ENCODE results near the gene PSMB2. TPM values are rescaled to one million over a fixed set of nuclear protein-coding genes. Genes with fewer than 3 reads are reported as not detected.

The PSMB2 gene
- total RNA-seq, 1 donor from 2014 or later = 98.6 TPM

DNA sequence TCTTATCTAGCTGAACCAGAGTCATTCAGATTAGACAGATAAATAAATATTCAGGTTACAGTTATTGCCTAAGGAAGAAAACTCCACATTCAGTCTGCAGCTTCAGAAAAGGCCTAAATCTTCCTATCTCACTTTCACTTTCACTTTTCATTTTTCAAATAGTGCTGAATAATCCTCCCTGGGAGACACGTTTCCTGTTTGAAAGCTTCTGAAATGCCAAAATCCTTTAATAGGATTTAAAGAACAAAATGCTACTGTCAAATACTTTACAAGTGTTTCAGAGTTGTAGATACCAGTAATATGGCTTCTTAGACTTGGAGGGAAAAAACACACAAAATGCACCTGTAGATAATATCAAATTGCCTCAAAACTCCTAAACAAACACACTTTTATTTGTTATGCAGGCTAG lies 3.9 kb downstream of the PSMB2 start:
- TF ChIP-seq, protein P1, sequence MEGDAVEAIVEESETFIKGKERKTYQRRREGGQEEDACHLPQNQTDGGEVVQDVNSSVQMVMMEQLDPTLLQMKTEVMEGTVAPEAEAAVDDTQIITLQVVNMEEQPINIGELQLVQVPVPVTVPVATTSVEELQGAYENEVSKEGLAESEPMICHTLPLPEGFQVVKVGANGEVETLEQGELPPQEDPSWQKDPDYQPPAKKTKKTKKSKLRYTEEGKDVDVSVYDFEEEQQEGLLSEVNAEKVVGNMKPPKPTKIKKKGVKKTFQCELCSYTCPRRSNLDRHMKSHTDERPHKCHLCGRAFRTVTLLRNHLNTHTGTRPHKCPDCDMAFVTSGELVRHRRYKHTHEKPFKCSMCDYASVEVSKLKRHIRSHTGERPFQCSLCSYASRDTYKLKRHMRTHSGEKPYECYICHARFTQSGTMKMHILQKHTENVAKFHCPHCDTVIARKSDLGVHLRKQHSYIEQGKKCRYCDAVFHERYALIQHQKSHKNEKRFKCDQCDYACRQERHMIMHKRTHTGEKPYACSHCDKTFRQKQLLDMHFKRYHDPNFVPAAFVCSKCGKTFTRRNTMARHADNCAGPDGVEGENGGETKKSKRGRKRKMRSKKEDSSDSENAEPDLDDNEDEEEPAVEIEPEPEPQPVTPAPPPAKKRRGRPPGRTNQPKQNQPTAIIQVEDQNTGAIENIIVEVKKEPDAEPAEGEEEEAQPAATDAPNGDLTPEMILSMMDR (IDR thresholded peaks at IDR 0.05; ENCODE audit: insufficient read depth, low read depth, low read length) = no peak
- TF ChIP-seq EZH2 (IDR thresholded peaks at IDR 0.05; ENCODE audit: insufficient read depth, low read length) = no peak
- Mint-ChIP-seq H3K36me3 (ENCODE audit: low read depth, unreplicated experiment) (peaks cover 6% of the 10 kb centered on the region), H3K9me3 (ENCODE audit: unreplicated experiment) (peaks cover 3% of the 10 kb centered on the region), H3K4me3 (ENCODE audit: unreplicated experiment) (peak overlapping the region; percentile 81), H3K27me3 (ENCODE audit: low read depth, unreplicated experiment) (no peaks in the 10 kb centered on the region), H3K27ac (ENCODE audit: unreplicated experiment) (peak overlapping the region; percentile 93), H3K4me1 (ENCODE audit: low read depth, unreplicated experiment) (peaks cover 25% of the 10 kb centered on the region)
- H3K4me3 ChIP-seq (ENCODE audit: insufficient read depth, low read depth, low read length) = peak overlapping the region; percentile 50
- peaks cover 14% of the 10 kb centered on the region for H3K36me3 ChIP-seq (ENCODE audit: insufficient read depth, low read length)
- no peak for FAIRE-seq
- DNase-seq (ENCODE audit: low read depth) = peak; percentile 47
- peak overlapping the region; percentile 84 for H3K4me2 ChIP-seq (ENCODE audit: low read length)
- peak overlapping the region; percentile 73 for H3K9ac ChIP-seq (ENCODE audit: low read length)
- H3K79me2 ChIP-seq (ENCODE audit: insufficient read depth, low read length) = peaks cover 84% of the 10 kb centered on the region
- H3K4me1 ChIP-seq (ENCODE audit: insufficient read depth, low read length) = peaks cover 10% of the 10 kb centered on the region
- peak overlapping the region; percentile 71 for H3K27ac ChIP-seq (ENCODE audit: low read depth, low read length)
- H3K27me3 ChIP-seq (ENCODE audit: insufficient read depth, low read length) = no peaks in the 10 kb centered on the region
- peaks cover 14% of the 10 kb centered on the region for H4K20me1 ChIP-seq (ENCODE audit: insufficient read depth, low read length)
- no peak overlapping the region for H2AFZ ChIP-seq (ENCODE audit: low read depth, low read length)
- no peaks in the 10 kb centered on the region for H3K9me3 ChIP-seq (ENCODE audit: insufficient read depth, low read depth, low read length)

DNA sequence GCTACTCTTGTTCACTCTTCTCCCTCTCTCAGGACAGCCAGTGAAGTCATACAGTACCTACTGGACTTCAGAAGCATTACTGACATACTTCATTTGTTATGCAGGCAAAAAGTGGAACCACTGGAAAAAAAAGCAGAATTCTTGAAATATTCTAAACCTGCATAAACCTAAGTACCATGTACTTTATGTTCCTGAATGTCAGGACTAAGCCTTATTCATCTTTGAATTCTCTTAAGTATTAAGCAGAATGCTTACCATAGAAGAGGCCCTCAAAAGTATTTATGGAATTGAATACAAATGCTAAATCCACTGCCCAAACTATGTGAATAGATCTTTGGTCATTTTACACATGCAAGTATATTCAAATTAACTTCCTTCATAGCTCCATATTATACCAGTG lies 7.8 kb downstream of the PSMB2 start:
- peaks cover 15% of the 10 kb centered on the region for H3K36me3 Mint-ChIP-seq (ENCODE audit: low read depth, unreplicated experiment)
- TF ChIP-seq, protein P1 (IDR thresholded peaks at IDR 0.05; ENCODE audit: insufficient read depth, low read depth, low read length) = no peak
- TF ChIP-seq EZH2 (IDR thresholded peaks at IDR 0.05; ENCODE audit: insufficient read depth, low read length) = no peak
- no peak overlapping the region for H3K4me3 ChIP-seq (ENCODE audit: insufficient read depth, low read depth, low read length)
- H3K27ac ChIP-seq (ENCODE audit: low read depth, low read length) = peak overlapping the region; percentile 23
- no peaks in the 10 kb centered on the region for H3K27me3 Mint-ChIP-seq (ENCODE audit: low read depth, unreplicated experiment)
- H3K4me2 ChIP-seq (ENCODE audit: low read length) = no peak overlapping the region
- H3K36me3 ChIP-seq (ENCODE audit: insufficient read depth, low read length) = peaks cover 29% of the 10 kb centered on the region
- H3K4me1 ChIP-seq (ENCODE audit: insufficient read depth, low read length) = peaks cover 7% of the 10 kb centered on the region
- FAIRE-seq (no peak), DNase-seq (ENCODE audit: low read depth) (peak; percentile 51)
- H3K27ac Mint-ChIP-seq (ENCODE audit: unreplicated experiment) = peak overlapping the region; percentile 85
- peaks cover 35% of the 10 kb centered on the region for H3K4me1 Mint-ChIP-seq (ENCODE audit: low read depth, unreplicated experiment)
- no peaks in the 10 kb centered on the region for H3K9me3 ChIP-seq (ENCODE audit: insufficient read depth, low read depth, low read length)
- H4K20me1 ChIP-seq (ENCODE audit: insufficient read depth, low read length) = peaks cover 26% of the 10 kb centered on the region
- no peak overlapping the region for H3K9ac ChIP-seq (ENCODE audit: low read length)
- H3K27me3 ChIP-seq (ENCODE audit: insufficient read depth, low read length) = no peaks in the 10 kb centered on the region
- H3K9me3 Mint-ChIP-seq (ENCODE audit: unreplicated experiment) = no peaks in the 10 kb centered on the region
- no peak overlapping the region for H2AFZ ChIP-seq (ENCODE audit: low read depth, low read length)
- no peak overlapping the region for H3K4me3 Mint-ChIP-seq (ENCODE audit: unreplicated experiment)
- H3K79me2 ChIP-seq (ENCODE audit: insufficient read depth, low read length) = peaks cover 86% of the 10 kb centered on the region

DNA sequence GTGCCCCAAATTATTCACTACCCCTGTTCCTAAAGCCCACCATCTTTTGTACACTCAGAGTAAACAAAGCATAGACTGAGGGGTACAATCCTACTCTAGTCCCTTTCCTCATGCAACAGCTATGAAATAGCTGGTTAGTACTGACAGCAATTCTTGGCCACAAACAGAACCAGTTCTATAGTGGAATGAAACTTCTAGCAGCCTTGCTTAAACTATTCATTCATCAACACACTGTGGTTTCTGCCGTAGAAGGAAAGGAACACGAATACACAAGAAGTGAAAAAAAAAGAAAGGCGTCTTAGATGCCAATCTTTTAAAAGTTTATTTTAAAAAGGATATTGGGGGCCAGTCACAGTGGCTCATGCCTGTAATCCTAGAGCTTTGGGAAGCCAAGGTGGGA lies 9.9 kb downstream of the PSMB2 start:
- no peak overlapping the region for H2AFZ ChIP-seq (ENCODE audit: low read depth, low read length)

More for the DNA sequence above, 9.9 kb downstream of the PSMB2 start:
- H3K4me3 Mint-ChIP-seq (ENCODE audit: unreplicated experiment) = no peak overlapping the region
- H3K27me3 Mint-ChIP-seq (ENCODE audit: low read depth, unreplicated experiment) = no peaks in the 10 kb centered on the region
- Histone ChIP-seq H3K79me2 (ENCODE audit: insufficient read depth, low read length) (peaks cover 83% of the 10 kb centered on the region), H3K9me3 (ENCODE audit: insufficient read depth, low read depth, low read length) (no peaks in the 10 kb centered on the region), H3K4me1 (ENCODE audit: insufficient read depth, low read length) (no peaks in the 10 kb centered on the region), H3K27ac (ENCODE audit: low read depth, low read length) (no peak overlapping the region), H3K4me3 (ENCODE audit: insufficient read depth, low read depth, low read length) (no peak overlapping the region), H3K4me2 (ENCODE audit: low read length) (no peak overlapping the region), H3K27me3 (ENCODE audit: insufficient read depth, low read length) (no peaks in the 10 kb centered on the region), H3K9ac (ENCODE audit: low read length) (no peak overlapping the region), H4K20me1 (ENCODE audit: insufficient read depth, low read length) (peaks cover 35% of the 10 kb centered on the region), H3K36me3 (ENCODE audit: insufficient read depth, low read length) (peaks cover 29% of the 10 kb centered on the region)
- TF ChIP-seq, protein P1 (IDR thresholded peaks at IDR 0.05; ENCODE audit: insufficient read depth, low read depth, low read length) = no peak
- no peak for TF ChIP-seq EZH2 (IDR thresholded peaks at IDR 0.05; ENCODE audit: insufficient read depth, low read length)
- peak overlapping the region; percentile 50 for H3K27ac Mint-ChIP-seq (ENCODE audit: unreplicated experiment)
- FAIRE-seq (no peak), DNase-seq (ENCODE audit: low read depth) (peak; percentile 65)
- H3K36me3 Mint-ChIP-seq (ENCODE audit: low read depth, unreplicated experiment) = peaks cover 15% of the 10 kb centered on the region
- H3K9me3 Mint-ChIP-seq (ENCODE audit: unreplicated experiment) = no peaks in the 10 kb centered on the region
- peaks cover 30% of the 10 kb centered on the region for H3K4me1 Mint-ChIP-seq (ENCODE audit: low read depth, unreplicated experiment)

All from astrocyte (in vitro differentiated cells and primary cell).